Lower lobe of right lung (tissue), 2 donors: ENCODE data around the gene NCAPH2. TPM values are rescaled to one million over a fixed set of nuclear protein-coding genes. Genes with fewer than 3 reads are reported as not detected.

Experiments
- ATAC-seq, 2 donors: fragments of 200-7000 bp; cut with Tn5 transposase; one replicate each; pipeline ENCODE4 v1.9.1; 2020 to 2022; ENCODE audit warnings: mild to moderate bottlenecking in 2 of 2, moderate library complexity in 2 of 2
- DNase-seq: peaks from one replicate; pipeline ENCODE4 v3.0.0-alpha.2; 2020
- H3K27ac ChIP-seq: fragments of 200-600 bp; one replicate; pipeline ENCODE4 v1.8.0; 2022
- H3K27me3 ChIP-seq: fragments of 200-600 bp; one replicate; pipeline ENCODE4 v1.8.0; 2022; ENCODE audit warnings: low read depth
- H3K36me3 ChIP-seq: fragments of 200-600 bp; one replicate; pipeline ENCODE4 v1.8.0; 2022; ENCODE audit warnings: mild to moderate bottlenecking
- H3K4me1 ChIP-seq: fragments of 200-600 bp; one replicate; pipeline ENCODE4 v1.8.0; 2022
- H3K4me3 ChIP-seq: fragments of 200-600 bp; one replicate; pipeline ENCODE4 v1.8.0; 2022; ENCODE audit warnings: mild to moderate bottlenecking
- H3K9me3 ChIP-seq: fragments of 200-600 bp; one replicate; pipeline ENCODE4 v1.8.0; 2022
- CTCF ChIP-seq: fragments of 200-600 bp; IDR thresholded peaks from one replicate; pipeline ENCODE4 v1.8.0; 2022; ENCODE audit warnings: antibody characterized with exemption, mild to moderate bottlenecking
- intact Hi-C: fragments of 100-400 bp; cut with DNase I; formaldehyde crosslinking; loops from one replicate; pipeline ENCODE4 v1.11.0; 2022
- total RNA-seq: library from RNA; stranded (reverse); fragmentation: NEBNext Ultra II Directional; extraction: Animal tissue kit (Norgen Biotek cat#: 25700); gene quantifications from one replicate; pipeline ENCODE4 v1.2.1, GENCODE V29; 2021
- donor health status: DM: no; HTN: yes; CAD: no; lungs with severe emphysema.

NCAPH2 gene
- total RNA-seq, 1 donor from 2014 or later: 46.1 TPM

GRCh38 chr22:50498322-50498890, 9.6 kb upstream of the NCAPH2 start:
- ATAC-seq (peak; percentile 91 to 93), DNase-seq (peak; percentile 69)
- intact Hi-C loops: no loop called here
- Histone ChIP-seq H3K36me3 (peaks cover 11% of the 10 kb centered on the region), H3K27me3 (no peaks in the 10 kb centered on the region), H3K9me3 (no peaks in the 10 kb centered on the region), H3K4me3 (no peak overlapping the region), H3K4me1 (peaks cover 9% of the 10 kb centered on the region), H3K27ac (no peak overlapping the region)
- TF ChIP-seq CTCF: peak; percentile 69

GRCh38 chr22:50500452-50500851, 7.6 kb upstream of the NCAPH2 start:
- H3K4me1 ChIP-seq: peaks cover 9% of the 10 kb centered on the region
- TF ChIP-seq CTCF: no peak
- intact Hi-C loops: no loop called here
- ATAC-seq (no peak), DNase-seq (no peak)
- H3K27ac ChIP-seq: no peak overlapping the region
- H3K4me3 ChIP-seq: no peak overlapping the region
- no peaks in the 10 kb centered on the region for H3K27me3 ChIP-seq
- peaks cover 28% of the 10 kb centered on the region for H3K36me3 ChIP-seq
- H3K9me3 ChIP-seq: no peaks in the 10 kb centered on the region

GRCh38 chr22:50502096-50502495, 5.9 kb upstream of the NCAPH2 start:
- DNase-seq (no peak), ATAC-seq (no peak)
- Histone ChIP-seq H3K4me1 (peaks cover 22% of the 10 kb centered on the region), H3K27me3 (no peaks in the 10 kb centered on the region), H3K9me3 (no peaks in the 10 kb centered on the region), H3K27ac (no peak overlapping the region), H3K36me3 (peaks cover 36% of the 10 kb centered on the region), H3K4me3 (no peak overlapping the region)
- intact Hi-C loops: no loop called here
- TF ChIP-seq CTCF: no peak

- H3K27me3 ChIP-seq: no peaks in the 10 kb centered on the region
- no peaks in the 10 kb centered on the region for H3K9me3 ChIP-seq
- no peak for TF ChIP-seq CTCF
- intact Hi-C loops: no loop called here
- no peak overlapping the region for H3K4me3 ChIP-seq
- no peak overlapping the region for H3K27ac ChIP-seq
- DNase-seq: no peak
- no peak for ATAC-seq
- peaks cover 22% of the 10 kb centered on the region for H3K4me1 ChIP-seq
- H3K36me3 ChIP-seq: peaks cover 36% of the 10 kb centered on the region
Observed at GRCh38 chr22:50502628-50503474, 5.2 kb upstream of the NCAPH2 start.

- no peaks in the 10 kb centered on the region for H3K9me3 ChIP-seq
- DNase-seq: peak; percentile 50
- no peak for ATAC-seq
- no peaks in the 10 kb centered on the region for H3K27me3 ChIP-seq
- H3K4me1 ChIP-seq: peaks cover 18% of the 10 kb centered on the region
- intact Hi-C loops: no loop called here
- peaks cover 36% of the 10 kb centered on the region for H3K36me3 ChIP-seq
- no peak for TF ChIP-seq CTCF
- no peak overlapping the region for H3K27ac ChIP-seq
- H3K4me3 ChIP-seq: no peak overlapping the region
Observed at GRCh38 chr22:50503475-50504145, 4.4 kb upstream of the NCAPH2 start.
